Measurements from ENCODE around the gene RAB3C. TPM values are rescaled to one million over a fixed set of nuclear protein-coding genes. Genes with fewer than 3 reads are reported as not detected.

RAB3C gene
- total and polyA plus RNA-seq, 2 donors (not counting 1 experiment from before 2014, with no cell fraction given), result not detected

DNA sequence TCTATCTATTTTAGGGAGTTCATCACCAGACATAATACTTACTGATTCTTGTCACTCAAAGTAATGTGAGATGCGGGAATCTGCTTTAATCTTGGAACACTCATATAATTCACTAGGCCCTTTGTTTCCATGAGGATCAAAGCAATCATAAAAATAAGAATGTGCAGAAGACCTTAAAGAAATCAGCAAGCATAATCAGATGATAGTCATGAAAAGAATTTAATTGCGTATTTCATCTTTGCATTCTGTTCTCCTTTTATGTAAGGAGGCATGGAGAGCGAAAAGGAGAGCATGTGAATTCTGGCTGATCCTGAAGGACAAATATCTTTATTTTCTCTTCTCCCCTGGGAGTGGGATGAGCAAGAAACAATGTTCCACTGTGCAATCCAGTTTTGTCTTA, 128.0 kb downstream of the RAB3C start:
- Histone ChIP-seq H3K4me1 (ENCODE audit: control insufficient read depth, extremely low read depth, insufficient read depth, low read length) (no peaks in the 10 kb centered on the region), H3K4me2 (ENCODE audit: extremely low read depth, insufficient read depth, low read length) (no peak overlapping the region), H3K27ac (ENCODE audit: insufficient read depth, low read length) (no peak overlapping the region), H2AFZ (ENCODE audit: low read length) (no peak overlapping the region), H3K4me3 (replicated peaks in 1 of 4; ENCODE audit: control extremely low read depth in 1 of 4, insufficient read depth in 1 of 4, low read depth in 3 of 4, low read length in 4 of 4) (no peak overlapping the region), H4K20me1 (ENCODE audit: control insufficient read depth, extremely low read depth, insufficient read depth, low read length) (no peaks in the 10 kb centered on the region), H3K9ac (ENCODE audit: insufficient read depth, low read length) (no peak overlapping the region), H3K9me3 (ENCODE audit: control insufficient read depth, insufficient read depth, low read depth, low read length) (no peaks in the 10 kb centered on the region), H3K36me3 (ENCODE audit: control insufficient read depth, insufficient read depth, low read length) (no peaks in the 10 kb centered on the region), H3K79me2 (ENCODE audit: control insufficient read depth, insufficient read depth, low read length) (no peaks in the 10 kb centered on the region), H3K27me3 (ENCODE audit: control insufficient read depth, insufficient read depth, low read length) (no peaks in the 10 kb centered on the region)
- DNase-seq (ENCODE audit: low read depth in 2 of 2), result no peak
- no peak for TF ChIP-seq EZH2 (IDR thresholded peaks at IDR 0.05; ENCODE audit: low read length, missing control alignments)
- TF ChIP-seq, protein P1, sequence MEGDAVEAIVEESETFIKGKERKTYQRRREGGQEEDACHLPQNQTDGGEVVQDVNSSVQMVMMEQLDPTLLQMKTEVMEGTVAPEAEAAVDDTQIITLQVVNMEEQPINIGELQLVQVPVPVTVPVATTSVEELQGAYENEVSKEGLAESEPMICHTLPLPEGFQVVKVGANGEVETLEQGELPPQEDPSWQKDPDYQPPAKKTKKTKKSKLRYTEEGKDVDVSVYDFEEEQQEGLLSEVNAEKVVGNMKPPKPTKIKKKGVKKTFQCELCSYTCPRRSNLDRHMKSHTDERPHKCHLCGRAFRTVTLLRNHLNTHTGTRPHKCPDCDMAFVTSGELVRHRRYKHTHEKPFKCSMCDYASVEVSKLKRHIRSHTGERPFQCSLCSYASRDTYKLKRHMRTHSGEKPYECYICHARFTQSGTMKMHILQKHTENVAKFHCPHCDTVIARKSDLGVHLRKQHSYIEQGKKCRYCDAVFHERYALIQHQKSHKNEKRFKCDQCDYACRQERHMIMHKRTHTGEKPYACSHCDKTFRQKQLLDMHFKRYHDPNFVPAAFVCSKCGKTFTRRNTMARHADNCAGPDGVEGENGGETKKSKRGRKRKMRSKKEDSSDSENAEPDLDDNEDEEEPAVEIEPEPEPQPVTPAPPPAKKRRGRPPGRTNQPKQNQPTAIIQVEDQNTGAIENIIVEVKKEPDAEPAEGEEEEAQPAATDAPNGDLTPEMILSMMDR (conservative IDR thresholded peaks at IDR 0.05 in 1 of 2, IDR thresholded peaks at IDR 0.05 in 1 of 2; ENCODE audit: low read depth in 1 of 2, low read length in 2 of 2), result no peak

DNA sequence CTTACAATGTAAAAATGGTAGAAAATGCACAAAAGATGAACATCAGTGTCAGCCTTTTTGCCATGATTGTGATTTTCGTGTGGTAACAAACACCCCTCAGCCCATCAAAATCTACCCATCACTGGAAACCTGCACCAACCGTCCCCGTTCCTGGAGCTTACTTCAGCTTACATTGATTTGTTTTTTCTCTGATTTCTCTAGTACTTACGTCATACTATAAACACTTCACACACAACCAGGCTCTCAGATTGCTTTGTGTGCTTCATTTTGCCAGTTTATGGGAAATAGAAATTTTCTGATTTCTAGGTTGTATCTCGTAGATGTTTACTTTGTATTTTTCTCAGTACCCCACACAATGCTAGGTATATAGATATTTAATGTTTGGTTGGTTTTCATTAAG, 129.1 kb downstream of the RAB3C start:
- H3K27me3 ChIP-seq (ENCODE audit: control insufficient read depth, insufficient read depth, low read length), result no peaks in the 10 kb centered on the region

DNA sequence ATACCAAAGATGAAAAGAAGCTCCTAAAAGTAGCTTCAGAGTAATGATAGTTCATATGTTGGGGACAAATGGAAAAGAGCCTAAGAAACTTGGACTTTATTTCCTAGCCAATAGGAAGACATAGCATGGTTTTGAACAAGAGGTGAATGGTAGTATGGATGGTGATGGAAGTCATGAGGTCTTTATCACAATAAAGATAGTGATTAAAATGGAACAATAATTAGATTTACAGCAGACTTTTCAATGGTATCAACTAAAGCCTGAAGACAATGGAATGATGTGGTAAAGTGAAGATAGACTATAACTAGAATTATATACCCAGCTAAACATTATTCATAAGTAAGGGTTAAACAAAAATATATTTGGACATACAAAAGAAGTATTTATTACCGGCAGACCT, 131.2 kb downstream of the RAB3C start:
- H2AFZ ChIP-seq (ENCODE audit: low read length), result no peak overlapping the region
- H3K9me3 ChIP-seq (ENCODE audit: control insufficient read depth, insufficient read depth, low read depth, low read length), result no peaks in the 10 kb centered on the region
- no peaks in the 10 kb centered on the region for H3K36me3 ChIP-seq (ENCODE audit: control insufficient read depth, insufficient read depth, low read length)
- H3K27me3 ChIP-seq (ENCODE audit: control insufficient read depth, insufficient read depth, low read length), result no peaks in the 10 kb centered on the region
- H4K20me1 ChIP-seq (ENCODE audit: control insufficient read depth, extremely low read depth, insufficient read depth, low read length), result no peaks in the 10 kb centered on the region
- H3K27ac ChIP-seq (ENCODE audit: insufficient read depth, low read length), result no peak overlapping the region
- H3K4me3 ChIP-seq (replicated peaks in 1 of 4; ENCODE audit: control extremely low read depth in 1 of 4, insufficient read depth in 1 of 4, low read depth in 3 of 4, low read length in 4 of 4), result no peak overlapping the region
- TF ChIP-seq EZH2 (IDR thresholded peaks at IDR 0.05; ENCODE audit: low read length, missing control alignments), result no peak
- TF ChIP-seq, protein P1 (conservative IDR thresholded peaks at IDR 0.05 in 1 of 2, IDR thresholded peaks at IDR 0.05 in 1 of 2; ENCODE audit: low read depth in 1 of 2, low read length in 2 of 2), result no peak
- H3K4me1 ChIP-seq (ENCODE audit: control insufficient read depth, extremely low read depth, insufficient read depth, low read length), result no peaks in the 10 kb centered on the region
- no peak overlapping the region for H3K4me2 ChIP-seq (ENCODE audit: extremely low read depth, insufficient read depth, low read length)
- H3K79me2 ChIP-seq (ENCODE audit: control insufficient read depth, insufficient read depth, low read length), result no peaks in the 10 kb centered on the region
- DNase-seq (ENCODE audit: low read depth in 2 of 2), result no peak
- no peak overlapping the region for H3K9ac ChIP-seq (ENCODE audit: insufficient read depth, low read length)

More for the DNA sequence above, 129.1 kb downstream of the RAB3C start:
- no peaks in the 10 kb centered on the region for H3K79me2 ChIP-seq (ENCODE audit: control insufficient read depth, insufficient read depth, low read length)
- no peaks in the 10 kb centered on the region for H3K9me3 ChIP-seq (ENCODE audit: control insufficient read depth, insufficient read depth, low read depth, low read length)
- H3K27ac ChIP-seq (ENCODE audit: insufficient read depth, low read length), result no peak overlapping the region
- H4K20me1 ChIP-seq (ENCODE audit: control insufficient read depth, extremely low read depth, insufficient read depth, low read length), result no peaks in the 10 kb centered on the region
- no peak overlapping the region for H3K9ac ChIP-seq (ENCODE audit: insufficient read depth, low read length)
- TF ChIP-seq, protein P1 (conservative IDR thresholded peaks at IDR 0.05 in 1 of 2, IDR thresholded peaks at IDR 0.05 in 1 of 2; ENCODE audit: low read depth in 1 of 2, low read length in 2 of 2), result no peak
- TF ChIP-seq EZH2 (IDR thresholded peaks at IDR 0.05; ENCODE audit: low read length, missing control alignments), result no peak
- no peak overlapping the region for H3K4me2 ChIP-seq (ENCODE audit: extremely low read depth, insufficient read depth, low read length)
- no peak overlapping the region for H2AFZ ChIP-seq (ENCODE audit: low read length)
- no peaks in the 10 kb centered on the region for H3K36me3 ChIP-seq (ENCODE audit: control insufficient read depth, insufficient read depth, low read length)
- no peak overlapping the region for H3K4me3 ChIP-seq (replicated peaks in 1 of 4; ENCODE audit: control extremely low read depth in 1 of 4, insufficient read depth in 1 of 4, low read depth in 3 of 4, low read length in 4 of 4)
- no peaks in the 10 kb centered on the region for H3K4me1 ChIP-seq (ENCODE audit: control insufficient read depth, extremely low read depth, insufficient read depth, low read length)
- DNase-seq (ENCODE audit: low read depth in 2 of 2), result no peak
